Activated CD4-positive, alpha-beta T cell treated with anti-CD3 and anti-CD28 coated beads, Interleukin-2, amount 10 ng/mL, durations not matched to agents 24 days and 14 days (primary cell): ENCODE measurements around the gene YTHDF2. TPM values are rescaled to one million over a fixed set of nuclear protein-coding genes. Genes with fewer than 3 reads are reported as not detected.
"Not testable (repeated sequence)": the region's sequence is repeated elsewhere in the genome, so short reads cannot be mapped to it uniquely, and the experiment has no call there.

Experiments used
- DNase-seq: peaks from one replicate; pipeline ENCODE4 v3.0.0; 2022
- H3K27ac Mint-ChIP-seq: one replicate; pipeline ENCODE4 v1.8.0; 2022; ENCODE audit warnings: mild to moderate bottlenecking, mixed read lengths
- H3K27me3 Mint-ChIP-seq: one replicate; pipeline ENCODE4 v1.8.0; 2022; ENCODE audit warnings: mixed read lengths
- H3K36me3 Mint-ChIP-seq: one replicate; pipeline ENCODE4 v1.8.0; 2022; ENCODE audit warnings: low read depth, mild to moderate bottlenecking, mixed read lengths
- H3K4me1 Mint-ChIP-seq: one replicate; pipeline ENCODE4 v1.8.0; 2021; ENCODE audit warnings: mixed read lengths
- H3K4me3 Mint-ChIP-seq: one replicate; pipeline ENCODE4 v1.8.0; 2022; ENCODE audit warnings: mild to moderate bottlenecking, moderate library complexity, mixed read lengths
- H3K9me3 Mint-ChIP-seq: one replicate; pipeline ENCODE4 v1.8.0; 2021; ENCODE audit warnings: mixed read lengths
- intact Hi-C: fragments of 100-400 bp; cut with micrococcal nuclease; formaldehyde crosslinking; loops from one replicate; pipeline ENCODE4 v1.15.1; 2023
- total RNA-seq: library from RNA; stranded (reverse); gene quantifications from 2 replicates; pipeline ENCODE4 v1.2.3, GENCODE V29; 2022

Gene YTHDF2
- total RNA-seq, 1 donor from 2014 or later = 92.6 TPM

DNA sequence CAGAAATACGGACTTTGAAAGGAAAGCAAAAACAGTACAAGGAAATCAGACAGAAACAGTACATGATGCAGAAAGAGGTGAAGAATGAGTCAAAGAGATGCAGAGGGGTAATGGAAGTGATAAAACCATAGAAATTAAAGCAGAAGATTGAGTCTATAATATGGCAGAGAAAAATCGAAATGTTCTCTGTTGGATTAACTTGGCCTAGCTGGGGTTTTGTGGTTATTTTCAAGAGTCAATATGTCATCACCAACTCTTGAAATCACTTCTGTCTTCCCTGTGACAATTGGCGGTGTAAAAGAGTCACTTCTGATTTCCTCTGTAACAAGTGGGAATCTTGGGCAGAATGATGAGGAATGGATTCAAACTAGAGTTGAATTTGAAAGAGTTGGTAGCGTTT is 7.4 kb downstream of the YTHDF2 start:
- peak overlapping the region; percentile 65 for H3K4me3 Mint-ChIP-seq
- peak overlapping the region; percentile 21 for H3K27ac Mint-ChIP-seq
- H3K27me3 Mint-ChIP-seq = no peaks in the 10 kb centered on the region
- no peak for DNase-seq
- peaks cover 63% of the 10 kb centered on the region for H3K36me3 Mint-ChIP-seq
- intact Hi-C loops = no loop called here
- no peaks in the 10 kb centered on the region for H3K9me3 Mint-ChIP-seq
- H3K4me1 Mint-ChIP-seq = peaks cover 46% of the 10 kb centered on the region

DNA sequence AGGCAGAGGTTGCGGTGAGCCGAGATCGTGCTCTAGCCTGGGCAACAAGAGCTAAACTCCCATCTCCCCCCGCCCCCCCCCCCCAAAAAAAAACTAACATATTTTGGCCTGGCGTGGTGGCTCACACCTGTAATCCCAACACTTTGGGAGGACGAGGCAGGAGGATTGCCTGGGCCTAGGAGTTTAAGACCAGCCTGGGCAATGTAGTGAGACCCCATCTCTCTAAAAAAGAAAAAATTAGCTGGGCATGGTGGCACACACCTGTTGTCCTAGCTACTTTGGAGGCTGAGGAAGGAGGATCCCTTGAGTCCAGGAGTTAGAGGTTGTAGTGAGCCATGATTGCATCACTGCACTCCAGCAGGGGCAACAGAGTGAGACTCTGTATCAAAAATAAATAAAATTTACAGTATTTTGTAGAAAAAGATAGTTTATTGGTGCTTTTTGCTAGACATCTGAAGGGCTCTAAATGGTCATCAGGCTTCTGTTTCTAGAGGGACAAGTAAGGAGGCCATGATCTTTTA is 9.0 kb downstream of the YTHDF2 start:
- Mint-ChIP-seq H3K27ac (no peak overlapping the region), H3K4me3 (no peak overlapping the region), H3K27me3 (no peaks in the 10 kb centered on the region), H3K4me1 (peaks cover 47% of the 10 kb centered on the region), H3K9me3 (no peaks in the 10 kb centered on the region), H3K36me3 (peaks cover 66% of the 10 kb centered on the region)
- intact Hi-C loops = no loop called here
- no peak for DNase-seq

DNA sequence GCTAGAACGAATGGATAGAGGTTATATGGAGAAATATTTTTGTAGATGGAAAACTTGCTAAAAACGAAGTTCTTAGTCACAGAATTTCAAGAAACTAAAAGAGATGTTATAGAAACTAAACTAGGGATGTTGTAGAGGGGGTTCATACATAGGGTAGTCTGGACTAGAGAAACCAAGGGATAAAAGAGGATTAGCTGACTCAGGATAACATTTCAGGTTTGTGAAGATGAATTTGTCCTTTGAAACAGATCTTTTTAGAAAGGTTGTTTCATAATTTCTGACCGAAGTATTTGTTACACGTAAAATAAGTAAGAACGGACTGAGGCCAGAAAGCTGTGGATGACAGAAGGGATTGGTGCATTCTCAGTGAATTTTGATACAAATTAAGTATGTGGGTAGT is 13.6 kb downstream of the YTHDF2 start:
- no peak for DNase-seq
- H3K27me3 Mint-ChIP-seq = no peaks in the 10 kb centered on the region
- peaks cover 34% of the 10 kb centered on the region for H3K4me1 Mint-ChIP-seq
- peak overlapping the region; percentile 12 for H3K4me3 Mint-ChIP-seq
- peak overlapping the region; percentile 59 for H3K27ac Mint-ChIP-seq
- no peaks in the 10 kb centered on the region for H3K9me3 Mint-ChIP-seq
- intact Hi-C loops = no loop called here
- H3K36me3 Mint-ChIP-seq = peaks cover 44% of the 10 kb centered on the region

DNA sequence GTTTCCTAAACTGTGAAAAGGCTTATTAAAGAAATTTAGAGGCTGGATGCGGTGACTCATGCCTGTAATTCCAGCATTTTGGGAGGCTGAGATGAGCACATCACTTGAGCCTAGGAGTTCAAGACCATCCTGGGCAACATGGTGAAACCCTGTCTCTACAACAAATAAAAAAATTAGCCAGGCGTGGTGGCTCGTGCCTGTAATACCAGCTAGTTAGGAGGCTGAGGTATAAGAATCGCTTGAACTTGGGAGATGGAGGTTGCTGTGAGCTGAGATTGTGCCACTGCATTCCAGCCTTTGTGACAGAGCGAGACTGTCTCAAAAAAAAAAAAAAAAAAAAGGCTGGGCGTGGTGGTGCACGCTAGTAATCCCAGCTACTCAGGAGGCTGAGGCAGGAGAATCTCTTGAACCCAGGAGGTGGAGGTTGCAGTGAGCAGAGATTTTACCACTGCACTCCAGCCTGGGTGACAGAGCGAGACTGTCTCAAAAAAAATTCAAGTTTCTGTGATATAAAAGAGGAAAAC is 14.1 kb downstream of the YTHDF2 start:
- H3K27ac Mint-ChIP-seq, H3K4me3 Mint-ChIP-seq, DNase-seq, H3K27me3 Mint-ChIP-seq, H3K9me3 Mint-ChIP-seq, intact Hi-C loops: not testable (repeated sequence)
- Mint-ChIP-seq H3K4me1 (peaks cover 34% of the 10 kb centered on the region), H3K36me3 (peaks cover 40% of the 10 kb centered on the region)

DNA sequence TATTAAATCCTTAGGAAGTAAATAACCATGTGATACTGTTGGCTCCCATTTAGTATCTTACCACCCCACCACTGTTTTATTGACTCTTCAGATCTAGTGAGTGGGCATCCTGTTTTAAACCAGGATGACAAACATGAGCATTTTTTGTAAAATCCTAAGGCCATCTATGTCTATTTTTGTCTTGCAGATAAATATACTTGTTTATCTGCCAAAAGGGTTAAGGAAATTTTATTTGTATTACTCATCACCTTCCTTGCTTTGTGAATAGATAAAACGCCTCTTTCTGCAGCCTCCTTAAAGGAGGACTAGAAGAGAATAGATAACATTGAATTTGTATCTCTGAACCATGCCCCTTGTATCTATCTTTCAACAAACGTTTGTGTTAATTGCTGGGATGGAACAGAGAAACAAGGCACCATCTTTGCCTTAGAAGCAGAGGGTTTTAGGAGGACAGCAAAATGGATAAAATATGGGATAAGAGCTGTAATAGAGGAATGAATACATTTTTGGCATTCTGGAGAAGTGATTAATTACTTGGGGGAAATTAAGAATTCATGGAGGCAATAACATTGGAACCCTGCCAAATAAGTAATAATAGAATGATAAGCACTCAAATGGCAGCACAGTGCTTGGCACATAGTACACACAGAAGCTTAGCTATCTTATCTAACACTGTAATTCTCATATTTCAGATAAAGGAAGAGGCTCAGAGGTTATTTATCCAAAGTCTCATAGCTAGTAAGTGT is 14.7 kb downstream of the YTHDF2 start:
- intact Hi-C loops = no loop called here
- Mint-ChIP-seq H3K27me3 (no peaks in the 10 kb centered on the region), H3K4me3 (no peak overlapping the region), H3K9me3 (no peaks in the 10 kb centered on the region), H3K4me1 (peaks cover 31% of the 10 kb centered on the region), H3K27ac (no peak overlapping the region), H3K36me3 (peaks cover 37% of the 10 kb centered on the region)
- DNase-seq = no peak

DNA sequence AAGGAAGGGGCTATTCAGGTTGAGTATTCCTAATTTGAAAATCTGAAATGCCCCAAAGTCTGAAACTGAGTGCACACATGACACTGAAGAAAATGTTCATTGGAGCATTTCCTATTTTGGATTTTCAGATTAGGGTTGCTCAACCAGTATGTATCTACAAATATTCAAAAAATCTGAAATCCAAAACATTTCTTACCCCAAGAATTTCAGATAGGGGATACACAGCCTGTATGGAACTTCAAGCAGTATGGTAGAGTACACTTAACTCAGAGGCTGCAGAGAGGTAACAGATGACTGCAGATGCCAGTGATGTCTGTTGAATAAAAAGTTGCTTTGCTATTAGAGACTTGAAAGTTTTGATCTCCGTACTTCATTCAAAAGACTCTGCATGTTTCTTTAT is 19.0 kb downstream of the YTHDF2 start:
- Mint-ChIP-seq H3K4me3 (no peak overlapping the region), H3K9me3 (no peaks in the 10 kb centered on the region), H3K4me1 (peaks cover 21% of the 10 kb centered on the region), H3K36me3 (peaks cover 32% of the 10 kb centered on the region), H3K27ac (no peak overlapping the region), H3K27me3 (no peaks in the 10 kb centered on the region)
- intact Hi-C loops = no loop called here
- no peak for DNase-seq

DNA sequence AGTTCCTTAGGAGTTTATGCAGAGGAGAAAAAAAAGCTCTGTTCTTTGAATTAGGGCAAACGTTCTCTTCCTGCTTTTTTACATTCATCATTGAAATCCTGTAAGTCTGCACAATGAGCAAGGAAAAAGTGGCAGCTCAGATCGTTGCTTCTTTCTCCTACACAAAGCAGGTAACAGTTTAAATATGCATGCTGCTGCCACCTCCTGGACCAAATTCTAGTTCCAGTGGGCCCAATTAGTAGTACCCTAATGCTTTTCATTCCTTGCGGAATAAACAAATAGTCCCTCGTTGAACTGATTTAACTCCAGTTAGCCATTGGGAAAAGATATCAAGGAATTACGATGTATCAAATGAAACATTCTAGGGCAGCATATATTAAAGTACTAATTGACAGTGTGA is 20.1 kb downstream of the YTHDF2 start:
- Mint-ChIP-seq H3K4me3 (no peak overlapping the region), H3K9me3 (no peaks in the 10 kb centered on the region), H3K27ac (no peak overlapping the region), H3K27me3 (no peaks in the 10 kb centered on the region), H3K36me3 (peaks cover 28% of the 10 kb centered on the region), H3K4me1 (peaks cover 15% of the 10 kb centered on the region)
- intact Hi-C loops = no loop called here
- DNase-seq = no peak

DNA sequence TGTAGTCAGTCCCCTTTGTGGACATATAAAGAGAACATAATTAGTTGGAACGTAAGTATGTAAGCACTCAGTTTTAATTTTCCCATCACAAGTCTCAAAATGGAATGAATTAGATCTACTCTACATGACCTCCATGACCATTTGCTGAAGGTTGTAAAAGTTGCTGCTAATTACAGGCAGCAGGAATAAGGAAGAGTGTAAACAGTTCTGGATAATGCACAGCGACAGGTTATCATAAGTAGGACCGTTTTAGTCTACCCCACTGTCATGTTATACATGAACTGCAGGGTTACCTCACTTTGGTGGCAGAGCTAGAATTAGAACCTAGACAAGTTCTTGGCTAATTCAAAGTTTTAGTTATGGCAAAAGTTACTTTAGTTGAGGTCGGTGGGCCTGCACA is 21.7 kb downstream of the YTHDF2 start:
- peaks cover 15% of the 10 kb centered on the region for H3K4me1 Mint-ChIP-seq
- intact Hi-C loops = no loop called here
- no peak overlapping the region for H3K27ac Mint-ChIP-seq
- H3K36me3 Mint-ChIP-seq = peaks cover 25% of the 10 kb centered on the region
- H3K27me3 Mint-ChIP-seq = no peaks in the 10 kb centered on the region
- H3K9me3 Mint-ChIP-seq = no peaks in the 10 kb centered on the region
- H3K4me3 Mint-ChIP-seq = no peak overlapping the region
- no peak for DNase-seq

DNA sequence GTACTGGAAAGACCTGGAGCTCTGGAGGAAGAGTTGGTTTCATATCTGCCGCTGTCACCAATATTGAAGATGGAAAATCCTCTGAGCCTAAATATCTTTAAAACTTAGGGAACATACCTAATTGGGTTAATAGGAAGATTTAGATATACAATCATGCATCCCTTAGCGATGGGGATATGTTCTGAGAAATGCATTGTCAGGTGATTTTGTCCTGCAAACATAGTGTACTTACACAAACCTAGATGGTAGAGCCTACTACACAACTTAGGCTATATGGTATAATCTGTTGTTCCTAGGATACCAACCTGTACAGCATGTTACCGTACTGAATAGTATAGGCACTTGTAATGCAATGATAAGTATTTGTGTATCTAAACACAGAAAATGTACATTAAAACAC is 22.5 kb downstream of the YTHDF2 start:
- Mint-ChIP-seq H3K27me3 (no peaks in the 10 kb centered on the region), H3K36me3 (peaks cover 22% of the 10 kb centered on the region), H3K9me3 (no peaks in the 10 kb centered on the region), H3K4me3 (no peak overlapping the region), H3K27ac (no peak overlapping the region), H3K4me1 (peaks cover 11% of the 10 kb centered on the region)
- no peak for DNase-seq
- intact Hi-C loops = no loop called here

DNA sequence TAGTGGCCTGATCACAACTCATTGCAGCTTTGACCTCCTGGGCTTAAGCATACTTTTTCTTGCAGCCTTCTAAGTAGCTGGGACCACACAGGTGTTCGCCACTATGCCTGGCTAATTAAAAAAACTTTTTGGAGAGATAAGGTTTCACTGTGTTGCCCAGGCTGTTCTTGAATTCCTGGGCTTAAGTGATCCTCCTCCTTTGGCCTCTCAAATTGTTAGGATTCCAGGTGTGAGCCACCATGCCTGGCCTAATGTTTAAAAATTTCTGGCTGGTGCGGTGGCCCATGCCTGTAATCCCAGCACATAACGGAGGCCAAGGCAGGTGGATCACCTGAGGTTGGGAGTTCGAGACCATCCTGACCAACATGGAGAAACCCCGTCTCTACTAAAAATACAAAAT is 24.4 kb downstream of the YTHDF2 start:
- DNase-seq = no peak
- no peaks in the 10 kb centered on the region for H3K27me3 Mint-ChIP-seq
- intact Hi-C loops = no loop called here
- no peak overlapping the region for H3K4me3 Mint-ChIP-seq
- no peaks in the 10 kb centered on the region for H3K9me3 Mint-ChIP-seq
- H3K36me3 Mint-ChIP-seq = peaks cover 31% of the 10 kb centered on the region
- no peak overlapping the region for H3K27ac Mint-ChIP-seq
- H3K4me1 Mint-ChIP-seq = peaks cover 12% of the 10 kb centered on the region

DNA sequence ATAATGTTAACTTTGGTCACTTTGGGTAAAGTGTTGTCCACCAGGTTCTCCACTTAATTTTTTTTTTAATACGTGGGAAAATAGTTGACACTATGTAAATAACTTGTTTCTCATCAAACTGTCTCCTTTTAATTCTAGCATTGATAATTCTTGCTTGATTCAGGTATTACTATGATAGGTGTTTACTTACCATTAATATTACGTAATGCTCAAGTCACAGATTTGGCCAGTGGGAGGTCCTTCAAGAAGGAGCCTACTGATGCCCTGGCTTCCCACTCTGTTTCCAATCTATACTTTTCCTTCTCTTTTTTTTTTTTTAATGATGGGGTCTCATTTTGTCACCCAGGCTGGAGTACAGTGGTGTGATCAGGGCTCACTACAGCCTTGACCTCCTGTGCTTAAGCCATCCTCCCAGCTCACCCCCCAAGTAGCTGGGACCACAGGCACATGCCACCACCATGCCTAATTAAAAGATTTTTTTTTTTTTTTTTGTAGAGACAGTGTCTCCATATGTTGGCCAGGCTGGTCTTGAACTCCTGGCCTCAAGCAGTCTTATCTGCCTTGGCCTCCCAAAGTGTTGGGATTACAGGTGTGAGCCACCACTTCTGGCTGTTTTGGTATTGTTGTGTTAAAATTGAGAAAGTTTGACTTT is 29.9 kb downstream of the YTHDF2 start:
- no peak for DNase-seq
- Mint-ChIP-seq H3K9me3 (no peaks in the 10 kb centered on the region), H3K36me3 (peaks cover 36% of the 10 kb centered on the region)

DNA sequence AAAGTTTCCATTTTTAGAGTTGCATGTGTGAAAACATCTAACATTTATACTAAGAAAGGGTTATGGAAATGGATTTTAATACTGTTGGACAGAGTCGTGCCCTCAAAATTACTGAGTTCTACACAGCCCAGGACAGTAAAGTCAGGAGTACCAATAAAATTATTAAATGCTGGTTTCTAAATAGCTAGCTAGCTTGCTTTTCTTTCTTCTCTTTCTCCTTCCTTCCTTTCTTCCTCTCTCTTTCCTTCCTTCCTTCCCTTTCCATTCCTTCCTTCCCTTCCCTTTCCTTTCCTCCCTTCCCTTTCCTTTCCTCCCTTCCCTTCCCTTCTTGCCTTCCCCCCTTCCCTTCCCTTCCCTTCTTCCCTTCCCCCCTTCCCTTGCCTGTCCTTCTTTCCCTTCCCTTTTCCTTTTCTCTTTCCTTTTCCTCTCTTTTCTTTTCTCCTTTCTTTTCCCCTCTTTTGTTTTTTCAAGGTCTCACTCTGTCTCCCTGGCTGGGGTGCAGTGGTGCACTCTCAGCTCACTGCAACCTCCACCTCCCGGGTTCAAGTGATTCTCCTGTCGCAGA is 33.9 kb downstream of the YTHDF2 start:
- Mint-ChIP-seq H3K4me1 (peaks cover 7% of the 10 kb centered on the region), H3K27ac (no peak overlapping the region), H3K27me3 (no peaks in the 10 kb centered on the region), H3K4me3 (no peak overlapping the region), H3K36me3 (peaks cover 35% of the 10 kb centered on the region), H3K9me3 (no peaks in the 10 kb centered on the region)
- no peak for DNase-seq
- intact Hi-C loops = no loop called here

More for the DNA sequence above, 29.9 kb downstream of the YTHDF2 start:
- Mint-ChIP-seq H3K27ac (no peak overlapping the region), H3K4me3 (no peak overlapping the region), H3K4me1 (peaks cover 5% of the 10 kb centered on the region), H3K27me3 (no peaks in the 10 kb centered on the region)
- intact Hi-C loops = no loop called here

DNA sequence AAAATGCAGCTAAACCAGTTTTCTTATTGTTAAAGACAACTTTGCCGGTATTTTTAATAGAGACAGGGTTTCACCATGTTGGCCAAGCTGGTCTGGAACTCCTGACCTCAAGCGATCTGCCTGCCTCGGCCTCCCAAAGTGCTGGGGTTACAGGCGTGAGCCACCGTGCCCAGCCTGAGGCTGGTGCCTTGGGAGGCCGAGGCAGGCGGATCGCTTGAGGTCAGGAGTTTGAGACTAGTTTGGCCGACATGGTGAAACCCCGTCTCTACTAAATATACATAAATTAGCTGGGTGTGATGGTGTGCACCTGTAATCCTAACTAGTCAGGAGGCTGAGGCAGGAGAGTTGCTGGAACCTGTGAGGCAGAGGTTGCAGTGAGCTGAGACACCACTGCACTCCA is 35.2 kb downstream of the YTHDF2 start:
- H3K9me3 Mint-ChIP-seq, DNase-seq, H3K4me1 Mint-ChIP-seq, intact Hi-C loops, H3K4me3 Mint-ChIP-seq, H3K27ac Mint-ChIP-seq, H3K27me3 Mint-ChIP-seq: not testable (repeated sequence)
- peaks cover 26% of the 10 kb centered on the region for H3K36me3 Mint-ChIP-seq

DNA sequence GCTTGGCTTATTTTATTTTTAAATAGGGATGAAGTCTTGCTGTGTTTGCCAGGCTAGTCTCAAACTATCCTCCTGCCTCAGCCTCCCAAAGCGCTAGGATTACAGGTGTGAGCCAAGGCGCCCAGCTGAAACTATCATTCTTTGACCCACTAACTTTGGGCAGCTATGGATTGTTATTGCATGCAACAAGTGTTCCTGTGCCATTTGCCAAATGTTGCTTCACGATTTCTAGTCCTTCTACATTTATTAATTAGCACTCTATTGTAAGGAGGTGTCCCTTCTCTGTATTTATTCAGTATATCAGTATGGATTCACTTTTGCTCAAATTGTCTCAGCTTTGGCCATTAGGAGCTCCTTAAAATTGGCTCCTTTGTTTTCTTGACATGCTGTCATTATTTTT is 36.4 kb downstream of the YTHDF2 start:
- Mint-ChIP-seq H3K4me3 (no peak overlapping the region), H3K9me3 (no peaks in the 10 kb centered on the region), H3K36me3 (peaks cover 24% of the 10 kb centered on the region), H3K27ac (no peak overlapping the region), H3K4me1 (peaks cover 5% of the 10 kb centered on the region), H3K27me3 (peaks cover 2% of the 10 kb centered on the region)
- DNase-seq = no peak
- intact Hi-C loops = no loop called here
